ENCODE results near the gene PRSS12. TPM values are rescaled to one million over a fixed set of nuclear protein-coding genes. Genes with fewer than 3 reads are reported as not detected.
"Not testable (repeated sequence)": the region's sequence is repeated elsewhere in the genome, so short reads cannot be mapped to it uniquely, and the experiment has no call there.

Gene PRSS12
- polyA plus RNA-seq, 6 donors from 2014 or later: 0.05 to 0.16 (median 0.08) TPM; not detected in 2

DNA sequence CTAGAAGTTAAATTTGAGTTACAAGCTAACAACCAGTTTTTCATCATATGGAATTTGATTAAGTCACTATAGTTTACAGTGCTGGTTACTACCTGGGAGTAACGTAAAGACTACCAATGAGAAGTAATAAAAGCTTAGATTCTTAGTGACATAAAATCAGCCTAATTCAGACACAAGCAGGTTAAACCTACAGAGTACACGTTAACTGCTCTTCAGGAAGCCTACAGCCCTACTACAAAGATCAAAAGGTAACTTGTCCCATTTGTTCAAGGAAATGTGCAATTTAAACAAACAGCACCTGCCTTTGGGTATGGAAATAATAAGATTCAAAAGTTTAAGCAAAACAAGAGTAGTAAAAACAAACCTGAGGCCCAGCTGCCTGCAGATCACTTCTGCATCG, 21.5 kb downstream of the PRSS12 start:
- H3K27ac Mint-ChIP-seq: no peak overlapping the region
- no peak overlapping the region for H3K4me3 Mint-ChIP-seq
- ATAC-seq (ENCODE audit: low read depth in 2 of 2): no peak
- H3K4me1 Mint-ChIP-seq: no peaks in the 10 kb centered on the region
- no peaks in the 10 kb centered on the region for H3K9me3 Mint-ChIP-seq
- H3K27me3 Mint-ChIP-seq: peaks cover 0 to 8% (median 4%) of the 10 kb centered on the region in 3 donors
- no peak for DNase-seq
- no peaks in the 10 kb centered on the region for H3K36me3 Mint-ChIP-seq

DNA sequence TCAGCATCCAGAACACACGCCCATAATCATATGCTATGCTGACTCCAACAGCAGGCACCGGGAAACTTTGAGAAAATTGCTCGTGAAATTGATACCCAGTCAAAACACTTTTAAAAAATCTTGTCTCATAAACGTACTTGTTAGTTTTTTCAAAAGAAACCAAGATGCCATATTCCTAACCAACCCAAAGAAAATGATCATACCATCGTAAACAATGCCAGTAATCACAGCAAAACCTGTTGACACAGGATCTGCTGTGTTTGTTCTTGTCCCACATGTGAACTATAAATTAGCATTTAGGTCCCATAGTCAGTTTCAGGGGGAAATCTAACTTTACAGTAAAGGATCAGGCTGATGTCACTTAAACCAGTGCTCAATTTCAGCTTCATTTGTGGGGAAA, 23.0 kb downstream of the PRSS12 start:
- Mint-ChIP-seq H3K4me1 (no peaks in the 10 kb centered on the region), H3K4me3 (no peak overlapping the region), H3K36me3 (no peaks in the 10 kb centered on the region), H3K27me3 (peaks cover 0 to 9% (median 8%) of the 10 kb centered on the region in 3 donors), H3K9me3 (no peaks in the 10 kb centered on the region), H3K27ac (no peak overlapping the region)
- no peak for DNase-seq
- ATAC-seq (ENCODE audit: low read depth in 2 of 2): no peak

DNA sequence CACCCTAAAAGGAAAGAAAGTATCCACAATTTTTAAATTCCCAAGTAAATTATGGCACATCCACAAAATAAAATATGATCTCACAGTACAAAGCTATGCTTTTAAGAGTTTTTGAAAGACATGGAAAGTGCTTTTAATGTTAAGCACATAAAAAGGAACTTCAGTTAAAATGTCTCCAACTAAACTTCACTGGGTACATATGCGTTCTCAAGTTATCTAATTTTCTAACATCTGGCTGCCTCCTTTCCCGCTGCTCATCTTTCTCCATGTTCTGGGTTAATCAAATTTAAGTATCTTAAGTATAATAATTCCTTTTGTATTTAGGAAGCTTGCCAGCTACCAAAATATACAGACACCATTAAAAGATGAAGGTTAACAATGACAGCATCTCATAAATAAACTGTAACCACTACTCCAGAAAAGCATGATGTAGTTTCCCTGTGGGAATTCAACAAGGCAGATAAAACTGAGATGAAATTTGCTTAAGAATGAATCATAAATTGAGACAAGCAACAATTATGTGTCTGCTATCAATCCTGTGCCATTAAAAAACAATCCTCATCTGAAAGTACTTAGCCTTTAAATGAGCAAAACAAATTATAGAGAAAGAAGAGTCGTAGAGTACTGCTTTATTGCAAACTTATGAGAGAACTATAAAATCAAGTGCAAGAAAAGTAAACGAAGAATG, 25.1 kb downstream of the PRSS12 start:
- peak overlapping the region in 1 of 6 donors; percentile 25 for H3K27ac Mint-ChIP-seq
- DNase-seq (no peak), ATAC-seq (ENCODE audit: low read depth in 2 of 2) (no peak)
- no peaks in the 10 kb centered on the region for H3K9me3 Mint-ChIP-seq
- no peak overlapping the region for H3K4me3 Mint-ChIP-seq
- peaks cover 6 to 8% (median 6%) of the 10 kb centered on the region in 3 donors for H3K27me3 Mint-ChIP-seq
- H3K4me1 Mint-ChIP-seq: no peaks in the 10 kb centered on the region
- H3K36me3 Mint-ChIP-seq: no peaks in the 10 kb centered on the region

DNA sequence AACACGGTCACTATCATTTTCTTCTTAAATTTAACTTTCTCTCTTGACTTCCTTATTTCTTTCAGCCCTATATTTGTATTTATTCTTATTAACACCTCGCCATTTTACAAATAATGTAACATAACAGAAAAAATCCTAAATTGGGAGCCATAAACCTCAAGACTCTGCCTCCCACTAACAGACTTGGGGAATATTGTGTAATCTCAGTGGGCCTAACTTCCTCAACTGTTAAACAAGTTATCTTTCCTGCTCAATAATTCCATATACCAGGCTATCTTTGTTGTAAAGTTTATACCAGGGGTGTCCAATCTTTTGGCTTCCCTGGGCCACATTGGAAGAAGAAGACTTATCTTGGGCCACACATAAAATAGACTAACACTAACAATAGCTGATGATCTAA, 26.2 kb downstream of the PRSS12 start:
- no peaks in the 10 kb centered on the region for H3K9me3 Mint-ChIP-seq
- no peak for DNase-seq
- H3K4me1 Mint-ChIP-seq: no peaks in the 10 kb centered on the region

DNA sequence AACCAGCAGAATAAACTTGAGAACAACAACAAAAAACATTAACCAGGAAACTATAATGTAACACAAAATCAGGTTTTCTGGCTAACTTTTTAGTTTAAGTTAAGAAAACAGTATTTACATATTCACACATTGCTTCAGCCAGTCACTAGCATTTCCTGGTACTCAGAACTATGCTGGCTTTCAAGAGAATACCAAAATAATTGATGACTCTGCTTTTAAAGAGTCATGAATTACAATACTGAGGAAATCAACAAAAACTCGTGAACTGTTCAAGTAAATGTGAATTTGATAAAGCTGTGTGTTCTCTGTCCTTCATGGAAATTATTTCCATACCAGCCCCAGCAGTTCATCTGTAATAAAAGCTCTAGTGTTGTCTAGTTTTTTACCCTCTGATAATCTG, 27.4 kb downstream of the PRSS12 start:
- Mint-ChIP-seq H3K9me3 (no peaks in the 10 kb centered on the region), H3K27ac (no peak overlapping the region), H3K4me1 (no peaks in the 10 kb centered on the region), H3K27me3 (peaks cover 6 to 9% (median 8%) of the 10 kb centered on the region in 3 donors), H3K4me3 (no peak overlapping the region), H3K36me3 (no peaks in the 10 kb centered on the region)
- ATAC-seq (ENCODE audit: low read depth in 2 of 2): no peak
- no peak for DNase-seq

More for the DNA sequence above, 26.2 kb downstream of the PRSS12 start:
- Mint-ChIP-seq H3K36me3 (no peaks in the 10 kb centered on the region), H3K4me3 (no peak overlapping the region), H3K27me3 (peaks cover 5 to 8% (median 6%) of the 10 kb centered on the region in 3 donors), H3K27ac (no peak overlapping the region)
- no peak for ATAC-seq (ENCODE audit: low read depth in 2 of 2)

DNA sequence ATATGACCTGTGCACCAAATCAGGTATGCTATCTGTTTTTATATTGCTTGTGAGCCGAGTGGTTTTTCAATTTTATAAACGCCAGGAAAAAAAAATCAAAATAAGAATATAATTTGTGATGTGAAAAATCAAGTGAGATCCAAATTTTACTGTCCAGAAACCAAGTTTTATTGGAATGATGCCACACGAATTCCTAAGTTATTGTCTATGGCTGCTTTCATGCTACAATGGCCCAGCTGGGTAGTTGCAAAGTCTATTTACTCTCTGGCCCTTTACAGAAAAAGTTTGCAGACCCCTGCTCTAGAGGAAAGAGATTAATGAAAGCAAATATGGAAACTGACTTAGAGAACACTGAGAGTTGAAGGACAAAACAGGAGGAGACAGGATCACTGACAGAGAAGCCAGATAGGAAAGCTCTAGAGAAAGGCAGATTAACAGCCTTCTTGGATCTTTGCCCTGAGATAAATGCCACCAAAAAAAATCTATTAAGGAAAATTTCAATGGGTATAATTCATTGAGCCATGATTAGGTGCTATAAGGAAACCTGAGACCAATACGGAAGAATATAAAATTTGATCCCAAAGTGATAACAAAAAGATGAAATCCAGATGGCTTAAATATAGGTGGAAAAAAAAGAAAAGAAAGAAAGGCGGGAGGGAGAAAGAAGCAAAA, 29.8 kb downstream of the PRSS12 start:
- Mint-ChIP-seq H3K4me1 (no peaks in the 10 kb centered on the region), H3K36me3 (no peaks in the 10 kb centered on the region), H3K27ac (no peak overlapping the region), H3K9me3 (no peaks in the 10 kb centered on the region), H3K4me3 (peak overlapping the region in 1 of 8 donors; percentile 64), H3K27me3 (peaks cover 12 to 18% (median 13%) of the 10 kb centered on the region in 3 donors)
- no peak for DNase-seq
- ATAC-seq (ENCODE audit: low read depth in 2 of 2): no peak

DNA sequence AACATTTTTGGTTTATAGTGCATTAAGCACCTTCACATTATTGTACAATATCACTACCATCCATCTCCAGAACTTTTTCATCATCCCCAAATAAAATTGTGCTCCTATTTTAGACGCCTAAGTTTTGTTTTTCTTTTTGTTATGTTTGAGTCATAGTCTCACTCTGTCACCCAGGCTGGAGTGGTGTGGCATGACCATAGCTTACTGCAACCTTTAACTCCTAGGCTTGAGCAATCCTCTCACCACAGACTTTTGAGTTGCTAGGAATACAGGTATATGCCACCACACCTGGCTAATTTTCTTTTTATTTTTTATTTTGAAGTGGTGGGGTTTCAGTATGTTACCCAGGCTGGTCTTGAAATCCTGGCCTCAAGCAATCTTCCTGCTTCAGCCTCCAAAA, 33.9 kb downstream of the PRSS12 start:
- no peak for DNase-seq
- H3K4me3 Mint-ChIP-seq: no peak overlapping the region

DNA sequence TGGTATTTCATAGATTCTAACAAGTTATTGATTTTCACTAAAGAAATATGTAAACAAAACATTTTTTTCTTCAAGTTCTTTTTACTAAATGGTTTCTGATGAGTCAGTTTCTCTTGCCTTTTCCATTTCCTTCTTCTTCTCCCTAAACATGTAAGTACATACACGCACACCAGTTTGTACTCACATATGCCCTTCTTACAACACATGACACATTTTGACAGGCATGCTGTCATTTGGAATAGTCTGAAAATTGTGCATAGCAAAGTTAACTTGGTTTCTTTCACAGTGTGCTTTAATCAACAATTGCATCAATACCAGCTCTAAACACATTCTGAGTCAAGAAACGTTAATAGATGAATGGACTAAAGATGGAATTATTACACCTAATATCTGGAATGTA, 35.1 kb downstream of the PRSS12 start:
- Mint-ChIP-seq H3K27me3 (peaks cover 12 to 18% (median 15%) of the 10 kb centered on the region in 3 donors), H3K36me3 (no peaks in the 10 kb centered on the region), H3K4me3 (no peak overlapping the region), H3K27ac (no peak overlapping the region), H3K9me3 (no peaks in the 10 kb centered on the region), H3K4me1 (no peaks in the 10 kb centered on the region)
- DNase-seq (no peak), ATAC-seq (ENCODE audit: low read depth in 2 of 2) (no peak)

More for the DNA sequence above, 33.9 kb downstream of the PRSS12 start:
- Mint-ChIP-seq H3K36me3 (no peaks in the 10 kb centered on the region), H3K4me1 (no peaks in the 10 kb centered on the region), H3K9me3 (no peaks in the 10 kb centered on the region), H3K27me3 (peaks cover 15 to 18% (median 18%) of the 10 kb centered on the region in 3 donors), H3K27ac (peak overlapping the region in 1 of 6 donors; percentile 55)
- no peak for ATAC-seq (ENCODE audit: low read depth in 2 of 2)

DNA sequence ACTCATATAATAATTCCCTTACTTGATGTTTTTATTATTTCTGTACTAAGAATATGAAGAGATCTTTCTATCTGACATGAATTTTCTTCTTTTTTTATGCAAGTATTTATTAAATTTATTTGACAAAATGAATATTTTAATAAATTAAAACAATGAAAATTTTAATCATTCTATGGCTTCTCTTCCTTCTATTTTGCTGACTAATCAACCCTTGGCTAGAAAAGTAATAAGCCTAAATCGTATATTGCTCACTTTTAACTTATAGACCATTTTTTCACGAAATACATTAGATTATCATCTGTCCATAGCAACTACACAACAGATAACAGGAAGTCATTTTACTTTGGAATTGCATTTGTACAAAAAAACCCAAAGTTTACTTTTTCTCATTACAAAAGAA, 38.6 kb downstream of the PRSS12 start:
- Mint-ChIP-seq H3K27me3 (peaks cover 6 to 14% (median 8%) of the 10 kb centered on the region in 3 donors), H3K4me3 (no peak overlapping the region)

DNA sequence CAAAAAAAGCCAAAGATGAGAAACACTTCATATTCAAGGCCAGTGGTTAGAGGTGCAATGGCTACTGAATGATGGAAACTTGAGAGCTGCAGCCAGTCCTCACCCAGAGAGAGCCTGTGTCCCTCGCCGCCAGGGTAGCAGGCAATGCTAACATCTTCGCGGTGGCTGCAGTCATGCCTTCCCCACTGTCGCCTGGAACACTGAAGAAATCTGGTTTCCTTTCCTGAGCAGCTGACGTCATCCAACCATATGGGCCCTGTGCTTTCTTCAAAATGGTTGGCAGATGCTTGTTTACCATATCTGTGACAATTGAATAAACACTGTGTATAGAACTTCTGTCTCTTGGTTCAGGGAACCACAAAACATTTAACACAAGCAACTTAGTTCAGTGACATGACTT, 39.7 kb downstream of the PRSS12 start:
- H3K27me3 Mint-ChIP-seq: peaks cover 10 to 21% (median 13%) of the 10 kb centered on the region in 3 donors
- H3K9me3 Mint-ChIP-seq: no peaks in the 10 kb centered on the region
- H3K27ac Mint-ChIP-seq: no peak overlapping the region
- H3K4me1 Mint-ChIP-seq: no peaks in the 10 kb centered on the region
- no peak overlapping the region for H3K4me3 Mint-ChIP-seq
- no peak for DNase-seq
- no peaks in the 10 kb centered on the region for H3K36me3 Mint-ChIP-seq
- no peak for ATAC-seq (ENCODE audit: low read depth in 2 of 2)

More for the DNA sequence above, 38.6 kb downstream of the PRSS12 start:
- Mint-ChIP-seq H3K27ac (no peak overlapping the region), H3K9me3 (no peaks in the 10 kb centered on the region), H3K4me1 (no peaks in the 10 kb centered on the region), H3K36me3 (no peaks in the 10 kb centered on the region)
- DNase-seq (no peak), ATAC-seq (ENCODE audit: low read depth in 2 of 2) (no peak)

DNA sequence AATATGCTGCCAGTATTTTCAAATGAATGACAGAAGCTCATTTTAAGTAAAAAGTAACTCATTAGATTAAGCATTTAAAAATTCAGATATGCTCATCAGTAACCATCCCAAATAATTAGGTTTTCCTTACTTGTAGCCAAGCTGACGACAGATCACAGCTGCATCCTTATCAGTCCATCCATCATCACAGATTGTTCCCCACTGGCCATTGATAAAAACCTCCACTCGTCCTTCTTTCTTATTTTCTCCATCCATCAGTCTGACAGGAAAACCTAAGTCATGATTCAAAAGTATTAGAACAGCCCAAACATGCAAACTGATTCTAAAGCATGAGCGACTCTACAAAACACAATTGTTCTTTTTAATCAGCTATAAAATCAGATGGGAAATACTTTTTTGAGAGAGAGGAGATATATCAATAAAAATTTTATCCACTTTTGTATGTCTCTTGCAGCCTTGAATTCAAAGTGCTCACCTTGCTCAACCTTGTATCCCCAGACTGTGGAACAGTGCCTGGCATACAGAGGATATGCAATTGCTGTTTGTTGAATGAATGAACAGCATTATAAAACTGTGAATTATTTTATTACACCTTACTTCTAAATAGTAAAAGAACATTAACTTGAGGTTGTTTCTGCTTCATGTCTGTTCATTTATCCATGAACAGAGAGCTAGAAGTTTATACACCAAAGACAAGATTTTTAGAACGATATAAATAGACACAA, 44.3 kb downstream of the PRSS12 start:
- Mint-ChIP-seq H3K27ac (no peak overlapping the region), H3K4me1 (no peaks in the 10 kb centered on the region), H3K36me3 (no peaks in the 10 kb centered on the region), H3K27me3 (peaks cover 10 to 25% (median 25%) of the 10 kb centered on the region in 3 donors), H3K4me3 (no peak overlapping the region), H3K9me3 (no peaks in the 10 kb centered on the region)
- no peak for DNase-seq
- no peak for ATAC-seq (ENCODE audit: low read depth in 2 of 2)

DNA sequence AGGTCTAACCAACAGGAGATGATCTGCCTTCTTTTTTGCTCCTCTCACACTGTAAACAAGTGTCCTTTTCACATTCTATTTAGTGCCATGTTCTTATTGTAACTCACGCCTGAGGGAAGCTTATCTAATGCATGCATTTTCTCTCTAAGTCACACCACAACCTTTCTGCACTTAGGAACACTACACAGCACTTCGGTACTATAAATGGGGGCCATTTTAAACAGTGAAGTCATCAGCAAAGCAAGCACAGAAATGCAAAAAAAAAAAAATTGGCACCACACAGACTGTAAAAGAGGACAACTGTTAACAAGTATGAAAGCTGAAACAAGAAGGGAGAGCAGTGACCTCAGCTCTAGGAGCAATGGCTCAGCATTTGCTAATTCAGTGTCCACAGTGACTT, 45.2 kb downstream of the PRSS12 start:
- H3K36me3 Mint-ChIP-seq: no peaks in the 10 kb centered on the region
- H3K9me3 Mint-ChIP-seq: no peaks in the 10 kb centered on the region
- H3K4me1 Mint-ChIP-seq: no peaks in the 10 kb centered on the region
- no peak overlapping the region for H3K27ac Mint-ChIP-seq
- no peak overlapping the region for H3K4me3 Mint-ChIP-seq
- DNase-seq: no peak
- H3K27me3 Mint-ChIP-seq: peaks cover 10 to 25% (median 25%) of the 10 kb centered on the region in 3 donors
- no peak for ATAC-seq (ENCODE audit: low read depth in 2 of 2)

DNA sequence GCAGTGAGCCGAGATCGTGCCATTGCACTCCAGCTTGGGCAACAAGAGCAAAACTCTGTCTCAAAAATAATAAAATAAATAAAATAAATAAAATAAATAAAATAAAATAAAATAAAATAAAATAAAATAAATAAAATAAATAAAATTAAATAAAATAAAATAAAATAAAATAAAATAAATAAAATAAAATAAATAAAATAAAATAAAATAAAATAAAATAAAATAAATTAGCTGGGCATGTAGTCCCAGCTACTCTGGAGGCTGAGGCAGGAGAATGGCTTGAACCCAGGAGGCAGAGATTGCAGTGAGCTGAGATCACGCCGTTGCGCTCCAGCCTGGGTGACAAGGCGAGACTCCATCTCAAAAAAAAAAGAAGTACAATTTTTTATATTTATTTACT, 53.2 kb downstream of the PRSS12 start:
- not testable (repeated sequence) for DNase-seq; H3K27me3 Mint-ChIP-seq; H3K4me3 Mint-ChIP-seq; H3K27ac Mint-ChIP-seq; H3K4me1 Mint-ChIP-seq; H3K36me3 Mint-ChIP-seq; H3K9me3 Mint-ChIP-seq; ATAC-seq (ENCODE audit: low read depth in 2 of 2)

DNA sequence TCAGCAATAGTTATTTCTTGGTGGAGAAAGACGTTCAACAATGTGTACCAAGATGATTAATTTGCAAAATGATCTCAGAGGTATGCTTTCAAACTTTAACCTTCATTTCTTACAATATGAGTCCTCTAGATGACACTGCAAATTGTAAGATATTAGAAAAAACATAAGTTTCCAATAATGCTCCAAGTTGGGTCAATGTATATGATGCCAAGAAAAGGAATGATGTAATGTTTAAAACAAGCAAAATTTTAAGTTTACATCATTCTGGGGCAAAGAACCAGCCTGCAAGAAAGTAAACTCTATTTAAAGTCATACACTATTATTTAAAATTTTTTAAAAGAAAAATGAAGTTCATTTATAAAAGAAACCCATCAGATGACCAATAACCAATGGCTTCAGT, 56.1 kb downstream of the PRSS12 start:
- Mint-ChIP-seq H3K27ac (no peak overlapping the region), H3K9me3 (no peaks in the 10 kb centered on the region), H3K27me3 (no peaks in the 10 kb centered on the region), H3K4me3 (no peak overlapping the region), H3K36me3 (no peaks in the 10 kb centered on the region), H3K4me1 (no peaks in the 10 kb centered on the region)
- no peak for ATAC-seq (ENCODE audit: low read depth in 2 of 2)
- DNase-seq: no peak
